ENCODE measurements around the gene SH3RF3.

The SH3RF3 gene

DNA sequence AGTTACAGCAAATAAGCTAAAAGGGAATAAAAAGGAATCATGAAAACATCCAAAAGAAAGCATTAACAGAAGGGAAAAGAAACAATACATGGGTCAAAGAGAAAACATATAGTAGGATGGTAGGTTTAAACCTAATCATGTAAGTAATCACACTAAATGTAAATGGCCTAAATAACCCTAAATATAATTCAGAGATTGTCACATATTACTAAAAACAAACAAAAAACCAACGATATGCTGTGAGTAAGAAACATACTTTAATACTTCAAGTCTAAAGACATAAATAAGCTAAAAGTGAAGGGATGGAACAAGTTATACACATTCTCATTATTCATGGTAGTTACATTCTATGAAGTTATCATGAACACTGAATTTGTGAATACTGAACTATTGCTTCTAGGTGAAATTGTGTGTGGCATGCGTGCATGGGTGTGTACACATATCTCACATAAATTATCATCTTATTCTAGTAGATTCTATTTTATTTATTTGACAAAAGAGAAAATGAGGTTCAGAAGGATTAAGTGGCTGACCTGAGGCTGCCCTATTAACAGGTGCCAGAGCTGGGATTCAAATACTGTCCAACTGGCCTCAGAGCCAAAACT, 313.8 kb downstream of the SH3RF3 start:
- Histone ChIP-seq H3K4me1 (ENCODE audit: control extremely low read depth in 1 of 4, control insufficient read depth in 4 of 4, insufficient read depth in 4 of 4, low read length in 3 of 4) (no peaks in the 10 kb centered on the region), H3K9me3 (ENCODE audit: control extremely low read depth in 1 of 5, control insufficient read depth in 4 of 5, insufficient read depth in 2 of 5, low read depth in 1 of 5, low read length in 4 of 5) (peaks cover 0 to 31% (median 14%) of the 10 kb centered on the region in 5 experiments), H3K36me3 (ENCODE audit: control insufficient read depth in 4 of 4, insufficient read depth in 4 of 4, low read length in 3 of 4) (no peaks in the 10 kb centered on the region), H3K27me3 (replicated peaks in 2 of 5; ENCODE audit: control insufficient read depth in 4 of 5, insufficient read depth in 5 of 5, low read length in 4 of 5) (peaks cover 0 to 3% (median 0%) of the 10 kb centered on the region in 5 experiments), H3K27ac (ENCODE audit: insufficient read depth in 1 of 2, low read depth in 1 of 2, low read length in 2 of 2, poor library complexity in 1 of 2, severe bottlenecking in 2 of 2) (no peak overlapping the region), H3K4me3 (ENCODE audit: control insufficient read depth in 1 of 7, extremely low read depth in 1 of 7, insufficient read depth in 4 of 7, low read depth in 2 of 7, low read length in 6 of 7) (no peak overlapping the region)
- CTCF ChIA-PET = no interaction called here
- POLR2A ChIA-PET = no interaction called here
- WGBS (ENCODE audit: insufficient coverage) = no CpG with 5 or more reads among the region's 2 CpGs
- DNase-seq = no peak

DNA sequence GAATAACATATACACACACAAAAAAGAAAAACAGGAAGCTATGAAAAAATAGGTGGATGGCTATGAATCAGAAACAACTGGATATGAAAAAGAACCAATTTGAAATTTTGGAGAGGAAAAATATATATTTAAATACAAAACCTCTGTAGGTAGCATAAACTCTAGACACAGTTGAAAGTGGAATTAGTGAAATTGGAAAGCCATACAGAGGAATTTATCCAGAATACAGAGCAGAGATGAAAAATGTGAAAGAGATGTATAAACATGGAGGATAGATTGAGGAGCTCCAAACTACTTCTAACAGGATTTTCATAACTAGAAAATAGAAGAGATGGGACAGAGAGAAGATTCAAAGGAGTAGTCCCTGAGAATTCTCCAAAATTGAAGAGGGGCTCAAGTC, 315.9 kb downstream of the SH3RF3 start:
- CTCF ChIA-PET = interaction anchor here (1.1 to 6.4 kb wide), 2 partner anchors 10 to 64 kb away, joined by 3 to 50 read pairs; no protein-coding TSS in a partner anchor
- Histone ChIP-seq H3K4me3 (ENCODE audit: control insufficient read depth in 1 of 7, extremely low read depth in 1 of 7, insufficient read depth in 4 of 7, low read depth in 2 of 7, low read length in 6 of 7) (no peak overlapping the region), H3K9me3 (ENCODE audit: control extremely low read depth in 1 of 5, control insufficient read depth in 4 of 5, insufficient read depth in 2 of 5, low read depth in 1 of 5, low read length in 4 of 5) (peaks cover 0 to 31% (median 14%) of the 10 kb centered on the region in 5 experiments), H3K4me1 (ENCODE audit: control extremely low read depth in 1 of 4, control insufficient read depth in 4 of 4, insufficient read depth in 4 of 4, low read length in 3 of 4) (peaks cover 0 to 5% (median 1%) of the 10 kb centered on the region in 4 experiments), H3K27ac (ENCODE audit: insufficient read depth in 1 of 2, low read depth in 1 of 2, low read length in 2 of 2, poor library complexity in 1 of 2, severe bottlenecking in 2 of 2) (no peak overlapping the region), H3K27me3 (replicated peaks in 2 of 5; ENCODE audit: control insufficient read depth in 4 of 5, insufficient read depth in 5 of 5, low read length in 4 of 5) (peaks cover 0 to 3% (median 0%) of the 10 kb centered on the region in 5 experiments), H3K36me3 (ENCODE audit: control insufficient read depth in 4 of 4, insufficient read depth in 4 of 4, low read length in 3 of 4) (no peaks in the 10 kb centered on the region)
- POLR2A ChIA-PET = no interaction called here
- no peak for DNase-seq

DNA sequence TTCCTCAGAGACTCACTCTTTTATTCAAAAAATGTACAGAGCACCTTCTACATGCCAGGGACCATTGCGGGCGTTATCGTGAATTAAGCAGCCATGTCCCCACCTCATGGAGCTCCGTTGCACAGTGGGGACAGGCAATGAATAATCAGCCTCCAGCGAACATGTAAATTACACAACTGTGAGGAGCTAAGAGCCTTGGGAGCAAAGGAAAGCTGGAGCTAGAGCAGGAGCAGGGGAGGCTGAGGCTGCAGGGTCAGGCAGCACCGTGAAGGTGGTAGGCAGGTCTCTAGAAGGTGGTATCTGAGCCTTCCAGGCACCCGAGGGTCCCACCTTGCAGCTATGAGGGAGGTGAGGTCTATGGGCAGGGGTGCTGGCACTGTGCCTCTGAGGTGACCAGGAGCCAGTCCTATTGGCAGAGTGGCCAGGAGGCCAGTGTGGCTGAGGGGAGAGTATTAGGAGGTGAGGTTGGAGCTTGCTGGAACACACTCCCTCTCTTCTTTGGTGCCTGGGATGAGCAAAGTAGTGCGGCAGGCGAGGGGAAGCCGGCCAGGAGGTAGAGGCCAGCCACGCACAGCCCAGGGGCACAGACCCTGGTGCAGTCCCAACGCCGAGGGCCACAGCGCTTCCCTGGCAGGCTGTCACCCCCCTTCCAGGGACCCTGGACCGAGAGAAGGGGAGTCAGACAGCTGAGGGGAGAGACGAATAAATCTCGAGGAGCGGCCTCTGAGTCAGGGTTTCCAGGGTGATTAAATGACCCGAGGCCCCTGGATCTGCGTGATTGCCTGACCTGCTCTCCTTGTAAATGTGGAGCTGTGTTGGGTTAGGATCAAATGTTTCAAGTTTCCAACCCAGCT, 317.5 kb downstream of the SH3RF3 start:
- Histone ChIP-seq H3K4me3 (ENCODE audit: control insufficient read depth in 1 of 7, extremely low read depth in 1 of 7, insufficient read depth in 4 of 7, low read depth in 2 of 7, low read length in 6 of 7) (no peak overlapping the region), H3K27me3 (replicated peaks in 2 of 5; ENCODE audit: control insufficient read depth in 4 of 5, insufficient read depth in 5 of 5, low read length in 4 of 5) (peaks cover 0 to 3% (median 0%) of the 10 kb centered on the region in 5 experiments), H3K4me1 (ENCODE audit: control extremely low read depth in 1 of 4, control insufficient read depth in 4 of 4, insufficient read depth in 4 of 4, low read length in 3 of 4) (peaks cover 0 to 14% (median 1%) of the 10 kb centered on the region in 4 experiments), H3K9me3 (ENCODE audit: control extremely low read depth in 1 of 5, control insufficient read depth in 4 of 5, insufficient read depth in 2 of 5, low read depth in 1 of 5, low read length in 4 of 5) (peaks cover 0 to 23% (median 11%) of the 10 kb centered on the region in 5 experiments), H3K36me3 (ENCODE audit: control insufficient read depth in 4 of 4, insufficient read depth in 4 of 4, low read length in 3 of 4) (no peaks in the 10 kb centered on the region), H3K27ac (ENCODE audit: insufficient read depth in 1 of 2, low read depth in 1 of 2, low read length in 2 of 2, poor library complexity in 1 of 2, severe bottlenecking in 2 of 2) (no peak overlapping the region)
- ChIA-PET POLR2A (no interaction called here), CTCF (interaction anchor here (1.1 to 6.4 kb wide), 2 partner anchors 43 to 63 kb away, joined by 3 to 50 read pairs; no protein-coding TSS in a partner anchor)
- WGBS (ENCODE audit: insufficient coverage) = 97% methylated on average over 15 of the region's 20 CpGs
- DNase-seq = no peak

DNA sequence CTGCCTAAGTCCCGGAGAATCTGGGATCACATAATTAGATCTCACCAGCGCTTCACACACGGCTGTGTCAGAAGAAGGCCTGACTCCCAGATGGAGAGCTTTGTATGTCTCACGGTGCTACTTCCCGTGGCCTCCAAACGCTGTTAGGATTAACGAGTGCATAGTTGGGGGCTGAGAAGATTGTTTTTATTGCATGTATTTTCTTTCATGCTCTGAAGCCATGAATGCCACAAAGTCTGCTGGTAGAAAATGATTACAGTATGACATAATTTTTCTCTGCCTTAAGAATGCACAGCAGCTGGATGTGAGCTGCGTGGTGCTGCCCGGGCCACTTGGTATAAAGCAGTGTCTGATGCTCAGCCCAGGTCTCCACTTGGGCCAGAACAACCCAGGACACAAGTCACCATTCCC, 318.3 kb downstream of the SH3RF3 start:
- no peak overlapping the region for H3K27ac ChIP-seq (ENCODE audit: insufficient read depth in 1 of 2, low read depth in 1 of 2, low read length in 2 of 2, poor library complexity in 1 of 2, severe bottlenecking in 2 of 2)
- peaks cover 0 to 20% (median 11%) of the 10 kb centered on the region in 5 experiments for H3K9me3 ChIP-seq (ENCODE audit: control extremely low read depth in 1 of 5, control insufficient read depth in 4 of 5, insufficient read depth in 2 of 5, low read depth in 1 of 5, low read length in 4 of 5)
- POLR2A ChIA-PET = no interaction called here
- peaks cover 0 to 21% (median 7%) of the 10 kb centered on the region in 4 experiments for H3K4me1 ChIP-seq (ENCODE audit: control extremely low read depth in 1 of 4, control insufficient read depth in 4 of 4, insufficient read depth in 4 of 4, low read length in 3 of 4)
- no peaks in the 10 kb centered on the region for H3K36me3 ChIP-seq (ENCODE audit: control insufficient read depth in 4 of 4, insufficient read depth in 4 of 4, low read length in 3 of 4)
- H3K4me3 ChIP-seq (ENCODE audit: control insufficient read depth in 1 of 7, extremely low read depth in 1 of 7, insufficient read depth in 4 of 7, low read depth in 2 of 7, low read length in 6 of 7) = no peak overlapping the region
- 98% methylated on average over 8 of the region's 9 CpGs for WGBS (ENCODE audit: insufficient coverage)
- no peak for DNase-seq
- peaks cover 0 to 3% (median 0%) of the 10 kb centered on the region in 5 experiments for H3K27me3 ChIP-seq (replicated peaks in 2 of 5; ENCODE audit: control insufficient read depth in 4 of 5, insufficient read depth in 5 of 5, low read length in 4 of 5)
- CTCF ChIA-PET = interaction anchor here (1.1 to 6.4 kb wide), 4 partner anchors 28 to 62 kb away, joined by 3 to 50 read pairs (median 4); no protein-coding TSS in a partner anchor

DNA sequence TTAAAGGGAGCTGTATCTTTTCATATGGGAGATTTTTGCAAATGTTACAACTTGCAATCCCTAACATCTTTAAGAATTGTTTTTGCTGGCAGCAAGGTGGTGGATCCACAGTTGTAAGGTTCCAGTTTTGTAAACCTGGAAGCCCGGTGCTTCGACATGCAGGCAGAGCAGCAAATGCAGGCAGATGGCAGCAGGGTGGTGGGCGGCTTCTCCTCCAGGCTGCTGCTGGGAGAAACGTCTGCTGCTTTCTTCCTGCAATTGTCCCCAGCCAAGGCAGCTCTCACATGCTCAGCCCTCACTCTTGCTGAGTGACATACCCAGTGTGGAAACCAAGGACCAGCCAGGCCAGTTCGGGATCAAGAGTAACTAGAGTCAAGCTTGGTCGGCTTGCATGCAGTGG, 318.8 kb downstream of the SH3RF3 start:
- POLR2A ChIA-PET = no interaction called here
- WGBS (ENCODE audit: insufficient coverage) = 92% methylated on average over 6 of the region's 6 CpGs
- DNase-seq = no peak
- H3K36me3 ChIP-seq (ENCODE audit: control insufficient read depth in 4 of 4, insufficient read depth in 4 of 4, low read length in 3 of 4) = no peaks in the 10 kb centered on the region
- no peak overlapping the region for H3K27ac ChIP-seq (ENCODE audit: insufficient read depth in 1 of 2, low read depth in 1 of 2, low read length in 2 of 2, poor library complexity in 1 of 2, severe bottlenecking in 2 of 2)
- peaks cover 0 to 26% (median 10%) of the 10 kb centered on the region in 4 experiments for H3K4me1 ChIP-seq (ENCODE audit: control extremely low read depth in 1 of 4, control insufficient read depth in 4 of 4, insufficient read depth in 4 of 4, low read length in 3 of 4)
- H3K27me3 ChIP-seq (replicated peaks in 2 of 5; ENCODE audit: control insufficient read depth in 4 of 5, insufficient read depth in 5 of 5, low read length in 4 of 5) = peaks cover 0 to 3% (median 0%) of the 10 kb centered on the region in 5 experiments
- peaks cover 0 to 17% (median 11%) of the 10 kb centered on the region in 5 experiments for H3K9me3 ChIP-seq (ENCODE audit: control extremely low read depth in 1 of 5, control insufficient read depth in 4 of 5, insufficient read depth in 2 of 5, low read depth in 1 of 5, low read length in 4 of 5)
- no peak overlapping the region for H3K4me3 ChIP-seq (ENCODE audit: control insufficient read depth in 1 of 7, extremely low read depth in 1 of 7, insufficient read depth in 4 of 7, low read depth in 2 of 7, low read length in 6 of 7)
- CTCF ChIA-PET = interaction anchor here (1.1 to 6.4 kb wide), 5 partner anchors 27 to 99 kb away, joined by 3 to 50 read pairs (median 4); no protein-coding TSS in a partner anchor

DNA sequence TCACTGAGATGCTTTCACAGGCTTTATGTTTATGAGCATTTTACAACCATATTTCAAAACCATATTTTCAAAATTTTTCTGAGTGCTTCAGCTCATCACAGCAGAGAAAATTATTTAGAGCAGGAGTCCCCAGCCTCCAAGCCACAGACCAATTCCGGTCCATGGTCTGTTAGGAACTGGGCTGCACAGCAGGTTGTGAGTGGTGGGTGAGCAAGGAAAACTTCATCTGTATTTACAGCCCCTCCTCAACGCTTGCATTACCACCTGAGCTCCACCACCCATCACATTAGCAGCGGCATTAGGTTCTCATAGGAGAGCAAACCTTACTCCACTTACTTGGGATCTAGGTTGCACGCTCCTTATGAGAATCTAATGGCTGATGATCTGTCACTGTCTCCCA, 319.2 kb downstream of the SH3RF3 start:
- CTCF ChIA-PET = interaction anchor here (1.2 to 6.4 kb wide), 5 partner anchors 23 to 100 kb away, joined by 3 to 50 read pairs (median 4); no protein-coding TSS in a partner anchor
- WGBS (ENCODE audit: insufficient coverage) = 100% methylated on average over 2 of the region's 4 CpGs

More for the DNA sequence above, 319.2 kb downstream of the SH3RF3 start:
- Histone ChIP-seq H3K27me3 (replicated peaks in 2 of 5; ENCODE audit: control insufficient read depth in 4 of 5, insufficient read depth in 5 of 5, low read length in 4 of 5) (peaks cover 0 to 1% (median 0%) of the 10 kb centered on the region in 5 experiments), H3K27ac (ENCODE audit: insufficient read depth in 1 of 2, low read depth in 1 of 2, low read length in 2 of 2, poor library complexity in 1 of 2, severe bottlenecking in 2 of 2) (no peak overlapping the region), H3K4me3 (ENCODE audit: control insufficient read depth in 1 of 7, extremely low read depth in 1 of 7, insufficient read depth in 4 of 7, low read depth in 2 of 7, low read length in 6 of 7) (no peak overlapping the region), H3K9me3 (ENCODE audit: control extremely low read depth in 1 of 5, control insufficient read depth in 4 of 5, insufficient read depth in 2 of 5, low read depth in 1 of 5, low read length in 4 of 5) (peaks cover 0 to 13% (median 7%) of the 10 kb centered on the region in 5 experiments), H3K36me3 (ENCODE audit: control insufficient read depth in 4 of 4, insufficient read depth in 4 of 4, low read length in 3 of 4) (no peaks in the 10 kb centered on the region), H3K4me1 (ENCODE audit: control extremely low read depth in 1 of 4, control insufficient read depth in 4 of 4, insufficient read depth in 4 of 4, low read length in 3 of 4) (peaks cover 0 to 30% (median 10%) of the 10 kb centered on the region in 4 experiments)
- no peak for DNase-seq
- POLR2A ChIA-PET = no interaction called here

Data from common myeloid progenitor, CD34-positive (primary cell).